IMR-90 (cell line): Measurements from ENCODE around the gene CYREN. TPM values are rescaled to one million over a fixed set of nuclear protein-coding genes. Genes with fewer than 3 reads are reported as not detected.

Source experiments
- ATAC-seq: fragments of 200-7000 bp; cut with Tn5 transposase; 2 replicates; pipeline ENCODE4 v1.9.1; 2020; ENCODE audit warnings: low read depth, mild to moderate bottlenecking, moderate library complexity
- BruUV-seq: library from RNA; stranded (reverse); fragments of 400-500 nt; replicated peaks from 2 replicates; lab custom pipeline; 2021; lab: Mats Ljungman, UMichigan
- CTCF ChIA-PET: fragments of 300-600 bp; formaldehyde crosslinking; extraction: SDS; loops from one replicate; lab custom pipeline; 2021; ENCODE audit warnings: antibody characterized with exemption; lab: Yijun Ruan, JAX
- POLR2A ChIA-PET: fragments of 300-600 bp; sonication (Branson Sonifier 250); formaldehyde crosslinking; loops from one replicate; lab custom pipeline; 2022; ENCODE audit warnings: antibody characterized with exemption; ENCODE audit not compliant: unreplicated experiment; lab: Charles Lee
- DNase-seq: peaks from one replicate; pipeline ENCODE4 v3.0.0; 2013
- H2AFZ ChIP-seq: replicated peaks from 2 replicates; pipeline ENCODE3; 2013; ENCODE audit warnings: low read length, mild to moderate bottlenecking; ENCODE audit not compliant: poor library complexity
- H2AK5ac ChIP-seq: 2 replicates; pipeline ENCODE4 v1.6.1; 2013; ENCODE audit warnings: low read depth, low read length, inconsistent platforms
- H2AK9ac ChIP-seq: replicated peaks from 2 replicates; pipeline ENCODE3; 2013; ENCODE audit warnings: mild to moderate bottlenecking, low read depth, low read length, moderate library complexity; ENCODE audit not compliant: poor library complexity
- H2BK120ac ChIP-seq: 2 replicates; pipeline ENCODE4 v1.6.1; 2013; ENCODE audit warnings: low read depth, low read length, inconsistent platforms
- H2BK15ac ChIP-seq: 3 replicates; pipeline ENCODE4 v1.6.1; 2013; ENCODE audit warnings: low read depth, low read length, inconsistent platforms
- H2BK20ac ChIP-seq: 2 replicates; pipeline ENCODE4 v1.6.1; 2013; ENCODE audit warnings: low read depth, mild to moderate bottlenecking, inconsistent platforms, low read length, moderate library complexity
- H2BK5ac ChIP-seq: 2 replicates; pipeline ENCODE4 v1.6.1; 2013; ENCODE audit warnings: mild to moderate bottlenecking, low read depth, low read length, inconsistent platforms; ENCODE audit not compliant: poor library complexity, severe bottlenecking
- H3K14ac ChIP-seq: replicated peaks from 2 replicates; pipeline ENCODE4 v1.6.1; 2013; ENCODE audit warnings: low read depth, low read length, inconsistent platforms
- H3K18ac ChIP-seq: 2 replicates; pipeline ENCODE4 v1.6.1; 2013; ENCODE audit warnings: low read depth, low read length, control low read depth
- H3K23ac ChIP-seq: 2 replicates; pipeline ENCODE4 v1.6.1; 2013; ENCODE audit warnings: low read depth, low read length, inconsistent platforms
- H3K27ac ChIP-seq: 2 replicates; pipeline ENCODE4 v1.5.1; 2013; ENCODE audit warnings: mild to moderate bottlenecking, control low read depth, low read length; ENCODE audit not compliant: insufficient read depth
- H3K27me3 ChIP-seq: 2 replicates; pipeline ENCODE4 v1.6.1; 2013; ENCODE audit warnings: low read length; ENCODE audit not compliant: control insufficient read depth, insufficient read depth
- H3K36me3 ChIP-seq: 2 replicates; pipeline ENCODE4 v1.6.1; 2013; ENCODE audit warnings: low read length, mixed read lengths; ENCODE audit not compliant: control insufficient read depth, insufficient read depth
- H3K4ac ChIP-seq: 2 replicates; pipeline ENCODE4 v1.6.1; 2013; ENCODE audit warnings: low read depth, low read length, inconsistent platforms
- H3K4me1 ChIP-seq: 2 replicates; pipeline ENCODE4 v1.6.1; 2013; ENCODE audit warnings: low read length, mixed read lengths; ENCODE audit not compliant: control insufficient read depth, insufficient read depth
- H3K4me2 ChIP-seq: 2 replicates; pipeline ENCODE4 v1.6.1; 2013; ENCODE audit warnings: low read depth, mild to moderate bottlenecking, control low read depth, low read length, moderate library complexity
- H3K4me3 ChIP-seq: 2 replicates; pipeline ENCODE4 v1.5.1; 2013; ENCODE audit warnings: low read depth, mild to moderate bottlenecking, control low read depth, low read length, moderate library complexity; ENCODE audit not compliant: insufficient read depth
- H3K56ac ChIP-seq: 2 replicates; pipeline ENCODE4 v1.6.1; 2013; ENCODE audit warnings: low read length, inconsistent platforms; ENCODE audit not compliant: insufficient read depth; ENCODE audit errors: extremely low read depth
- H3K79me1 ChIP-seq, 2 experiments: 2 replicates each; pipeline ENCODE4 v1.6.1; 2013; ENCODE audit warnings: low read length in 2 of 2, inconsistent platforms in 1 of 2, low read depth in 1 of 2
- H3K9ac ChIP-seq: 2 replicates; pipeline ENCODE4 v1.6.1; 2013; ENCODE audit warnings: low read depth, low read length, control low read depth
- H3K9me1 ChIP-seq: 2 replicates; pipeline ENCODE4 v1.6.1; 2013; ENCODE audit warnings: low read length, inconsistent platforms; ENCODE audit not compliant: insufficient read depth
- H3K9me3 ChIP-seq: 2 replicates; pipeline ENCODE4 v1.6.1; 2013; ENCODE audit warnings: low read length; ENCODE audit not compliant: control insufficient read depth, insufficient read depth
- H4K20me1 ChIP-seq: 2 replicates; pipeline ENCODE4 v1.6.1; 2013; ENCODE audit warnings: low read length, inconsistent platforms; ENCODE audit not compliant: insufficient read depth
- H4K5ac ChIP-seq: 2 replicates; pipeline ENCODE4 v1.6.1; 2013; ENCODE audit warnings: mild to moderate bottlenecking, low read depth, low read length, control low read depth
- H4K8ac ChIP-seq, 2 experiments: 2 replicates each; pipeline ENCODE4 v1.6.1; 2013; ENCODE audit warnings: low read depth in 2 of 2, low read length in 2 of 2, control low read depth in 1 of 2, inconsistent platforms in 1 of 2
- H4K91ac ChIP-seq: 2 replicates; pipeline ENCODE4 v1.6.1; 2013; ENCODE audit warnings: low read depth, low read length, inconsistent platforms; ENCODE audit not compliant: insufficient read depth
- BHLHE40 ChIP-seq: fragments of 150-350 bp; IDR thresholded peaks from 2 replicates; pipeline ENCODE4 v1.6.1; 2016; ENCODE audit warnings: mild to moderate bottlenecking, low read depth, low read length
- POLR2A ChIP-seq: IDR thresholded peaks from 2 replicates; pipeline ENCODE4 v1.6.1; 2012; ENCODE audit warnings: mild to moderate bottlenecking, low read depth, low read length
- RAD21 ChIP-seq: IDR thresholded peaks from 2 replicates; pipeline ENCODE4 v1.6.1; 2012; ENCODE audit warnings: low read length, improper control_type of control experiment
- RCOR1 ChIP-seq: IDR thresholded peaks from 2 replicates; pipeline ENCODE4 v1.6.1; 2012; ENCODE audit warnings: mild to moderate bottlenecking, low read length, improper control_type of control experiment; ENCODE audit not compliant: insufficient replicate concordance
- WGBS, 2 experiments: methylation state at CpG; one replicate each; pipeline versions ENCODE4 v1.1.5 to v1.1.7; 2013; ENCODE audit warnings: missing lambda C conversion rate in 2 of 2; ENCODE audit not compliant: insufficient read length in 1 of 2; ENCODE audit errors: extremely low coverage in 2 of 2; 5-methylcytosine and 5-hydroxymethylcytosine counted together
- dilution Hi-C: fragments of 300-500 bp; cut with HindIII; formaldehyde crosslinking; loops from one replicate; pipeline ENCODE4 v1.14.3; 2018; ENCODE audit warnings: low sequenced_read_pairs; ENCODE audit not compliant: unreplicated experiment
- in situ Hi-C: fragments of 300-500 bp; cut with MboI; formaldehyde crosslinking; loops from 3 replicates; pipeline ENCODE4 v1.14.3; 2019; ENCODE audit warnings: low sequenced_read_pairs, inconsistent platforms, mixed read lengths
- intact Hi-C: fragments of 100-400 bp; cut with micrococcal nuclease; formaldehyde crosslinking; loops from 2 replicates; pipeline ENCODE4 v1.10.0; 2022
- polyA plus RNA-seq, 3 experiments: library from polyadenylated mRNA; depleted of rRNA; stranded (reverse); fragments of >200 nt; gene quantifications; 2 replicates each; pipeline ENCODE4 v1.2.3, GENCODE V29; 2012; ENCODE audit warnings: low replicate concordance in 1 of 3
- total RNA-seq: library from RNA; depleted of rRNA; stranded (reverse); fragments of >200 nt; gene quantifications from 2 replicates; pipeline ENCODE4 v1.2.3, GENCODE V29; 2012
- TF ChIP-seq, protein P1 (sequence below): fragments of 150-350 bp; IDR thresholded peaks from 2 replicates; pipeline ENCODE4 v1.6.1; 2016; ENCODE audit warnings: low read depth, mild to moderate bottlenecking, low read length, moderate library complexity, borderline replicate concordance
- TF ChIP-seq, protein P2 (sequence below): fragments of 150-350 bp; IDR thresholded peaks from 2 replicates; pipeline ENCODE4 v1.6.1; 2017; ENCODE audit warnings: mild to moderate bottlenecking, antibody characterized with exemption, low read length, low read depth

Gene CYREN
- total and polyA plus RNA-seq, 2 of the 4 experiments (the other 2 are of a cell fraction): 26.5 to 29.2 TPM

DNA sequence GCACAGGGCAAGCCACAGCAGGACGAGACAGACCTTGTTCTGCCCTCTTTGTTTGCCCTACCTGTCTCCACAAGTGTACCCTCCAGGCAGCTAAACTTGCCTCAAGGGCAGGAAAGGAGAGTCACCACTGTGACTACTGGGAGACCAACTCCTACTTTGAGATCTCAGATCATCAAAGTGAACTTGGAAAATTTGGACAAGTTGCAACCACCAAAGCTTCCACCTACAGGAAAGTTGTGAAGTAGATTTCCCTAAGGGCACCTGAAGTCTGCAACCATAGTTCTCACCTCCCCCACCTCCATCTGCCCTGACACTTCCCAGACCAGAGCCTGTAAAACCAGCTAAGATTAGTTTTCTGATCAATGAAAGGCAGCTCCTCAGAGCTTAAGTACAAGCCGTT lies 43.3 kb upstream of the CYREN start:
- intact Hi-C loops: loop anchor here (5.0 kb wide), 2 partner anchors 227 to 298 kb away; partner anchors contain the start of genes AGBL3 and CNOT4
- Histone ChIP-seq H3K9me1 (peaks cover under 1% of the 10 kb centered on the region; the same call in 1 of the 2 replicates), H3K9ac (no peak overlapping the region), H2BK120ac (no peak overlapping the region), H2AFZ (no peak overlapping the region), H3K4me2 (no peak overlapping the region), H3K23ac (no peak overlapping the region), H3K18ac (no peak overlapping the region), H2BK5ac (no peak overlapping the region), H2AK9ac (no peak overlapping the region), H3K56ac (no peak overlapping the region), H2AK5ac (no peak overlapping the region), H3K9me3 (no peaks in the 10 kb centered on the region), H3K27me3 (peaks cover 9% of the 10 kb centered on the region), H3K14ac (no peak overlapping the region), H4K8ac (no peak overlapping the region), H3K27ac (no peak overlapping the region), H2BK20ac (no peak overlapping the region), H3K79me1 (peaks cover 4 to 18% of the 10 kb centered on the region in 2 experiments; a peak in 3 of 4 replicates), H4K91ac (no peak overlapping the region), H3K4me1 (no peaks in the 10 kb centered on the region), H3K4me3 (no peak overlapping the region), H4K5ac (no peak overlapping the region), H3K4ac (no peak overlapping the region), H2BK15ac (no peak overlapping the region), H4K20me1 (no peaks in the 10 kb centered on the region), H3K36me3 (no peaks in the 10 kb centered on the region)
- POLR2A ChIA-PET: no interaction called here
- DNase-seq (no peak), ATAC-seq (no peak)
- dilution Hi-C loops: no loop called here
- in situ Hi-C loops: no loop called here
- no TSS peak for BruUV-seq
- TF ChIP-seq RAD21 (no peak), POLR2A (no peak), RCOR1 (no peak), BHLHE40 (no peak)
- TF ChIP-seq, protein P1, sequence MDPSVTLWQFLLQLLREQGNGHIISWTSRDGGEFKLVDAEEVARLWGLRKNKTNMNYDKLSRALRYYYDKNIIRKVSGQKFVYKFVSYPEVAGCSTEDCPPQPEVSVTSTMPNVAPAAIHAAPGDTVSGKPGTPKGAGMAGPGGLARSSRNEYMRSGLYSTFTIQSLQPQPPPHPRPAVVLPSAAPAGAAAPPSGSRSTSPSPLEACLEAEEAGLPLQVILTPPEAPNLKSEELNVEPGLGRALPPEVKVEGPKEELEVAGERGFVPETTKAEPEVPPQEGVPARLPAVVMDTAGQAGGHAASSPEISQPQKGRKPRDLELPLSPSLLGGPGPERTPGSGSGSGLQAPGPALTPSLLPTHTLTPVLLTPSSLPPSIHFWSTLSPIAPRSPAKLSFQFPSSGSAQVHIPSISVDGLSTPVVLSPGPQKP: no peak
- TF ChIP-seq, protein P2, sequence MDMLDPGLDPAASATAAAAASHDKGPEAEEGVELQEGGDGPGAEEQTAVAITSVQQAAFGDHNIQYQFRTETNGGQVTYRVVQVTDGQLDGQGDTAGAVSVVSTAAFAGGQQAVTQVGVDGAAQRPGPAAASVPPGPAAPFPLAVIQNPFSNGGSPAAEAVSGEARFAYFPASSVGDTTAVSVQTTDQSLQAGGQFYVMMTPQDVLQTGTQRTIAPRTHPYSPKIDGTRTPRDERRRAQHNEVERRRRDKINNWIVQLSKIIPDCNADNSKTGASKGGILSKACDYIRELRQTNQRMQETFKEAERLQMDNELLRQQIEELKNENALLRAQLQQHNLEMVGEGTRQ: no peak
- CTCF ChIA-PET: no interaction called here
- WGBS, 2 experiments: no CpG with 5 or more reads among the region's 2 CpGs
